A673 (cell line): Measurements from ENCODE around the gene KDM6B.

Experiments used
- CTCF ChIP-seq: fragments of 300-800, 200-600 bp; sonication (generic); conservative IDR thresholded peaks from 2 replicates; pipeline ENCODE4 v1.5.1; 2017; ENCODE audit warnings: low read depth, mild to moderate bottlenecking, antibody characterized with exemption, low read length, moderate library complexity, mixed read lengths
- EZH2 ChIP-seq: fragments of 200-600 bp; sonication (generic); IDR thresholded peaks from 2 replicates; pipeline ENCODE4 v1.6.1; 2017; ENCODE audit warnings: borderline replicate concordance, low read depth, mild to moderate bottlenecking, mixed read lengths, antibody characterized with exemption, low read length; ENCODE audit not compliant: poor library complexity, severe bottlenecking

- TF ChIP-seq CTCF (no peak), EZH2 (no peak)
These were observed 19.0 kb upstream of the KDM6B start for GRCh38 chr17:7814969-7815368.
